Hematopoietic multipotent progenitor cell treated with erythropoietin and hydrocortisone succinate and interleukin-3 and kit ligand, for 6 days (in vitro differentiated cells): ENCODE data around the gene IQCK.
"Not testable (repeated sequence)": the region's sequence is repeated elsewhere in the genome, so short reads cannot be mapped to it uniquely, and the experiment has no call there.

Experiments
- DNase-seq: peaks from one replicate; pipeline ENCODE4 v3.0.0-alpha.2; 2015

IQCK gene

GRCh38 chr16:19700319-19700781, 17.7 kb upstream of the IQCK start:
- DNase-seq = no peak

DNA sequence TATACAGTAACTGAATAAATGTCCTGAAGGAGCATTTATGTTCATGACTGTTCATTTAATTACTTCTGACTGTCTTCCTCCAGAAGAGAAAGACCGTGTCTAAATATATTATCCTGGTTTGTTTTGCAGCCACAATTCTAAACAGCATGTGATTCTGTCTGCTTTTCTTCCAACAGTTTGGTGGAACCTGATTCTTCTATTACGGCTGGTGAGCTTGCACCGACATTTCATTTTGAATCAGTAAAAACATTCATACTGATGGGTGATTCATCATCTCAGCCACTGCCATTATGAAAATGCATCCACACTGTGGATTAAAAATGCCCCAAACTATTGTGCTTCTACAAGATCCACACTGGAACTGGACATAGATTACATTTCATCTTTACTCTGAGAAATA, 17.0 kb upstream of the IQCK start:
- no peak for DNase-seq

- no peak for DNase-seq
These were observed 14.7 kb upstream of the IQCK start for GRCh38 chr16:19703172-19703889.

DNA sequence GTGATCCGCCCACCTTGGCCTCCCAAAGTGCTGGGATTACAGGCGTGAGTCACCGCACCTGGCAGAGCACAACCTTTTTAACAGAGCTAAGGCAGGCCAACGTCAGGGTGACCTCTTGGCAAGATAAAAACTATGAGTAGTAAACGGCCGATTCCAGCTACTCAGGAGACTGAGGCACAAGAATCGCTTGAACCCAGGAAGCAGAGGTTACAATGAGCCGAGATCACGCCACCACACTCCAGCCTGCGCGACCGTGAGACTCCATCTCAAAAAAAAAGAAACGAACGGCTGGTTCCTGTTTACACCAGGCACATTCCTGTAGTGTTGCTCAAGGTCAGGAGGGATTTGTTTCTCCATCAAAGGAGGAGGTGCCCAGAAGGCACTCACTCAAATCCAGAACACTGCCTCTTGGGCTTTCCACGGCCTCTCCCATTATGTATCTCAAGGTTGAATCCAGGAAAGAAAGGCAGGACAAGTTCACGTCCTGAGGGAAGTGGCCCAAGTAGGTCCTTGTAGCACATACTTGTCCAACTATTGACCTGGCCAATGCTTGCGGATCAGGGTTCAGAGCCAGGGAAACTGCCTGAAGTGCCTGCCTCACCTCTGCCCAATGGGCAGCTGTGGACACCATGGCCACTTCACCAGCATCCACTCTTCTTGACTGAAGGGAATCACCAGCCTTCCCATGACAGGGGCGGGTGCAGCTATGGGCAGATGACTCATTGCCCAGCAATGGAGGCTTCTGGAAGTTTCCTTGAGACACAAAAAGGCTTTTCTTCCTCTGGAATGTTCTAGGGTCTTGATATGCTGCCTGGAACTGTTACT, 13.5 kb upstream of the IQCK start:
- DNase-seq = no peak

- DNase-seq = no peak
These were observed 12.9 kb upstream of the IQCK start for GRCh38 chr16:19705146-19705501.

DNA sequence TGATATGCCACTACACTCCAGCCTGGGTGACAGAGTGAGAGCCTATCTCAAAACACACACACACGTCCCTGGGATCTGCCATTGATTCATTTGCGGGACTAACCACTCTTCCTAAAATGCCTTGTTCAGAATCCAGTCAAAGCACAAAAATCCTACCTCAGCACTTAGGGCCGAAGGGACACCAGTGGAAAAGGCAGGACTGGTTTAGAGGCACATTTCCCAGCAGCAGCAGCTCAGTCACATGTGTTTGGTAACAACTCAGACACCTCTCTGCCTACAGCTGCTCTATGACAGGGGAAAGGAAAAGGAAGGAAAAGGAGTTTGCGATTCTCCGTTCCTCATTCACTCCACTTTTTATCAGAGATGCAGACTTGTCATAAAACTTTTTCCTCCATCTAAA, 12.2 kb upstream of the IQCK start:
- DNase-seq = no peak

- DNase-seq = no peak
These were observed 11.2 kb upstream of the IQCK start for GRCh38 chr16:19706846-19707245.

DNA sequence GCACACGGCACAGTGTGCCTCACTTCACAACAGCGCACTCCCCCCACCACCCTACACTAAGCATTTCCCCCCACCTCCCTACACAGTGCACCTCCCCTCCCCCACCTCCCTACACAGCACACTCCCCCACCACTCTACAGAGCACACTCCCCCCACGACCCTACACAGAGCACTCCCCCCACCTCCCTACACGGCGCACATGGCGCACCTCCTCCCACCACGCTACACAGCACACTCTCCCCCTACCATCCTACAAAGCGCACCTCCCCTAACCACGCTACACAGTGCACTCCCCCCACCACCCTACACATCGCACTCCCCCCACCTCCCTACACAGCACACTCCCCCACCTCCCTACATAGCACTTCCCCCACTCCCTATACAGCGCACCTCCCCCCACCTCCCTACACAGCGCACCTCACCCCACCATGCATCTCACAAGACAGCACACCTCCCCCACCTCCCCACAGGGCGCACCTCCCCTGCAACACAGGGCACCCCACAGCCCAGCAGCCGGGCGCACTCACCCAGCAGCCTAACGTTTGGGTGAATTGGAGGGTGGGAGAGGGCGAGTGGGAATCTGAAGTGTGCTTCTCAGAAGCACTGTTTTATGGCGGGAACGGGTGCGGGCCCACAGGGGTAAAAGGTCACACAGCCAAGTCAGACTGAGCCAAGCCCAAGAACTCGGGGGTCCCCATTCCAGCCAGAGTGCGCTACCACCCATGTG, 10.3 kb upstream of the IQCK start:
- DNase-seq = no peak

DNA sequence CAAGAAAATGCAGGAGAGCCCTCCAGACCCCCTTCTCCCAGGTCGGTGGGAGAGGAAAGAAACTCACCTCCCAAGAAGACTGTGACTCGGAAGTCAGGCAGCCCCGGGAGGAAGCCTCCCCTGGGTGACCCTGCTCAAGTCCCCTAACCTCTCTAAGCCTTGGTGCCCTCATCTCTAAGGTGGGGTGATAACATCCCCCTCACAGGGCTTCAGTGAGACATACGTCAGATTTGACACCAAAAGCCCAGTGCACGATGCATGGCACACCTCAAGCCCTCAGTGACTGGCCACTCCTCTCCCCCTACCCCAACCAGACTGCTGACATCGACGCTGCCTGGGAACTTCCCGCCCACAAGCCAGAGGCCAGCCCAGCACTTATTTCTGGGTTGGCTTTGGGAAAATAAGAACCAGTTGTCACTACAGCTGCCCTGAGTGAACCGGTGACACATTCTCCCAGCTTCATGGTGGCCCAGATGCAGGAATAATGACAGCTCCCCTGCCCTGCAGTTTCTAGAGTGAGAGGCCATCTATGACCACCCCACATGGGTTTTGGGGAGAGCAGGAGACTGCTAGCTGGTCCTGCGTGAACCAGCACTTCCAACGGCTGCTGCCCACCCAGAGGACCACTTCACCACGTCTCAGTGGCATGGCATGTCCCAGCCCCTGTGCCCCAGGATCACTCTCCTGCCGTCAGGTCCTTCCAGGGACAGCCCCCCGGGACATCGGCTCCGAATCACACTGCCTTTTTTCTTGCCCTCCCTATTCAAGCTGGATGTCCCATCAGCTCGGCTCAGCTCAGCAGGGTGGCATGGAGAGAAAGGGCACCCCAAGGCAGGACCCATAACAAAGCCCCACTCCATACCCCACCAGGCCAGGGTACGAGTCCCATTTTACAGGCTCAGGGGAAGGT, 9.5 kb upstream of the IQCK start:
- no peak for DNase-seq

DNA sequence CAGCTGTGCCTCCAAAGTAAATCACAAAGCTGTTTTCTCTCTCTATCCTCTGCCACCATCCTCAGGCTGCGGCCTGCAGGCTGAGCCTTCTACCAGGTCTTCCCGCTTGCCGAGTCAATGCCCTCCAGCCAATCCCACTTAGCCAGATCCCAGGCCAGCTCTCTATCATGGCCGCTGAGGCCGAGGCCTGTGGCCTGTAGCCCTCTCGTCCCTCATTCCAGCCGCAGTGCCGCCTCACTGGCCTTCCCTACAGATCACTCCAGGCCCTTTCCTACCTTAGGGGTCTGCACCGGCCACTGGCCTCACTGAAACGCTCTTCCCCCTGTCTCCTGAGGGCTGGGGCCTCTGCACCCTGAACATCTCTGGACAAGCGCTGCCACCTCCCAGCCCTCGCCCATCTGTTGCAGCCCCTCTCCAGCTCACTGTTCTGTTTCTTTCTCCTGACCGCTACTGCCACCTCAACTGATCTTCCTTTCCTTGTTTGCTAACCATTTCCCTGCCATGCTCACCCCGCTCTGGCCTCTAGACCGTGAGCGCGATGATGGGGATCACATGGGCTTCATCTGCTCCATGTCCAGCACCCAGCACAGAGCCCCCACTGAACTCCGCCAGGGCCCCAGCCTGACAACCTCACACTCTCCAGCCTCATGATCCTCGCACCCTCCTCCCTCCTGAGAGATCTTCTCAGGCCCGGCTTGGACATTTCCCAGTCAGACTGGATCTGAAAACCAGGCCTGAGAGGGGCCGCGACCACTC, 8.5 kb upstream of the IQCK start:
- DNase-seq = no peak

DNA sequence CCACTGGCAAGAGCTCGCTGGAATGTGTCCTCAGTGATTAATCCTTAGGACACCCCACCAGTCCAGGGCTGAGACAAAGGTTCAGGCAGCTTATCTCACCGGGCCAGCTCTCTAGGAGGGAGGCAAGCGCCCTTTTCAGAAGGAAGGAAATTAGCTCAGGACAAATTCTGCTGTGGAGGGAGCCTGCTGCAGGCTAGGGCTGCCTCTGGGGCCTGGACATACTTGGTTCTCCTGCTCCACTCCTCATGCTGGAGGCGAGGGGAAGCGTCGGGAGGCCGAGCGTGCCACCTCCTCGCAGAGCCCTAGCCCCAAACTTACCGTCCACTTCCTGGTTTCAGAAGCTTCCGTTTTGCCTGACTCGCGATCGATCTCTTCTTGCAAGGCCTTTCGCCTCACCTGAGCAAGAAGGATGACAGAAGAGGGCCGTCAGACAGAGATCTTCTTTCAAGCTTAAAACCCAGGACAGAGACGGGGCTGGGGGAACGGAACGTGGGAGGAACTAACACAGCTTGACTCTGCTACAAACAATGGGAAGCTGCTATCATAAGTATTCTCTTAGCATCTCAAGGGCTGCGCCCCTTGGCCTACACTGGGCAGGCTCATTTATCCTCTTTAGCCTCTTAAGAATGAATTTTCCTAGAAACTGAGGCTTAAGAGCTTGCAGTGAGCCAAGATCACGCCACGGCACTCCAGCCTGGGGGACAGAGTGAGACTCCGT, 7.7 kb upstream of the IQCK start:
- DNase-seq = no peak

DNA sequence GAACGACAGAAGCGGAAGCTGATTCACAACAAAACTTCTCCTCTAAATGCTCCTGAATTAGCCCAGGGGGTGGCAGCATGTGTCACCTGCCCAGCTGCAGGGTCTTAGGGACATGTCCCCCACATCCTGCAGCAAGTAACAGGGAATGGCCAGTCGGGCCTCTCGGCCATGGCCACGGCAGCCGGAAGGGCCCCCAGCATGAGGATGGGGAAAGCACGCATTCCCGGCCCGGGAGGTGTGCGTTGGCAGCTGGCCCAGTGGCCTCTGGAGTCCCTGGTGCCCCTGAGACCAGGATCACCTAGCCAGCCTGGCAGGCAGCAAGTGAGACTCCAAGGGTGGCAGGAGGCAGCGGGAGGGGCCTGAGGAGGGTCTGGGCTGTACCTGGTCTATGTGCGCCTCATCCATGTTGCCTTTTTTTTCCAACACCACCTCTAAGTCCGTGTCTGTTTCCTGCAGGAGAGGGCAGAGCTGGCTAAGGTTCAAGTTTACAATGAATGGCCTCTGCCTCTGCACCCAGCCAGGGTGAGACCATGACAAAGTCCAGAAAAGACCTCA, 7.0 kb upstream of the IQCK start:
- DNase-seq = no peak

- no peak for DNase-seq
These were observed 6.4 kb upstream of the IQCK start for GRCh38 chr16:19711643-19712042.

DNA sequence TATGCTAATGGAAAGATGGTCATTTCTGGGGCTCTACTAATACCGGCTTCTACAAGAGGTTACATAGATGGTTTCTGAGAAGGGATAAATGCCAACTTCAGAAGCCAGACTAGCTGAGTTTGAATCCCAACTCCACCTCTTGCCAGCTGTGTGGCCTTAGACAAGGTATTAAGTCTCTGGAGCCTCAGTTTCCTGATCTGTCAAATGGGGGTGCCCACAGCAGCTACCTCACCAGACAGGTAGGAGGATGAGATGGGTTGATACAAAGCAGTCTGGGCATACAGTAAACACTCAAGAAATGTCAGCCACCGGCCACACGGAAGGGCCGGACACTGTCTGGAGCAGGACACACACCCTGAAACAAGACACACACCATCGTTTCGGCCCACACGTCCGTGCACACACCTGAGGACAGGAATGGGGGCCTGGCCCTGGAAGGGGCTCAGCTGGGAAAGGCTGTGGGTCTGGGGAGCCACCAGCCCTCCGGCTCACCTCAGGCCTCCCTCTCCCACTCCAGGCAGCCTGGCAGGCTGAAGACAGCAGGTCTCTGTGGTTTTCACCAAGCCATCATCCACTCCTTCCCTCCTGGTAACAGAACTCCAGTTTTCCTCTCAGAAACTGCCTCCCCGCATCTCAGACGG, 5.5 kb upstream of the IQCK start:
- no peak for DNase-seq

GRCh38 chr16:19713697-19714096, 4.4 kb upstream of the IQCK start:
- DNase-seq = no peak

- no peak for DNase-seq
These were observed 2.5 kb upstream of the IQCK start for GRCh38 chr16:19715566-19715965.

DNA sequence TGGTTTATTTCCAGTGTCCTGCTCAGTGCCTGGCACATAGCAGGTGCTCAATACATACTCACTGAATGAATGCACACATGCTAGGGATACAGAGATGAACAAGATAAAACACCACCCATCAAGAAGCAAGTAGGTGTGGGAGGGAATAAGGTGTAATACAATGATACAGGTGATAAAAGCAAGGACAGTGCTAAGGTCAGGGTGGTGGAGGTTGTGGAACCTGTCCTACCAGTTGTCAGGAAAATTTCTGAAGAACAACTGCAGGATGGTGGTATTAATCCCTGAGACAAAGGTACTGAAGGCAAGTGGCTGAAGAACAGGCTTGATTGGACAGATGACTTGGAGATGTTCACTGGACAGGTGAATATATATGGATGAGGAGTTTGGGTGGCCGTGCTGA, 1.9 kb upstream of the IQCK start:
- DNase-seq = no peak

GRCh38 chr16:19716728-19717127, 1.3 kb upstream of the IQCK start:
- DNase-seq = not testable (repeated sequence)

- DNase-seq = peak; percentile 55
These were observed 757 bp upstream of the IQCK start for GRCh38 chr16:19717314-19717713.

DNA sequence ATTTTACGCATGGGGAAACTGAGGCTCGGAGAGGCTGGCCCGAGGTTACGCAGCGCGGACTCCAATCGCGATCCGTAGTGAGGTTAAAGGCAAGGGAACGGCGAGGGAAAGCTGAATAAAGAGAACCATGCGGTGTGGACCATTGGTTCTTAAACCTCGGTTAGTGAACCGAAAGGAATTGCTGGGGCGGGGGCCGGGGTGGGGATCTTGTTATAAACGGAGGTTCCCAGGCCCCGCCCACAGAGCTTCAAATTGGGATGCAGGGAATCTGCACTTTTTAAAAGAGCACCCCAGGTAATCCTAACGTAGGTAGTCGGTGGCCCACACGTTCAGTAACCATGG, 524 bp downstream of the IQCK start:
- peak; percentile 34 for DNase-seq
